ENCODE results near the gene PRR23B.
"Not testable (repeated sequence)": the region's sequence is repeated elsewhere in the genome, so short reads cannot be mapped to it uniquely, and the experiment has no call there.

Gene PRR23B

DNA sequence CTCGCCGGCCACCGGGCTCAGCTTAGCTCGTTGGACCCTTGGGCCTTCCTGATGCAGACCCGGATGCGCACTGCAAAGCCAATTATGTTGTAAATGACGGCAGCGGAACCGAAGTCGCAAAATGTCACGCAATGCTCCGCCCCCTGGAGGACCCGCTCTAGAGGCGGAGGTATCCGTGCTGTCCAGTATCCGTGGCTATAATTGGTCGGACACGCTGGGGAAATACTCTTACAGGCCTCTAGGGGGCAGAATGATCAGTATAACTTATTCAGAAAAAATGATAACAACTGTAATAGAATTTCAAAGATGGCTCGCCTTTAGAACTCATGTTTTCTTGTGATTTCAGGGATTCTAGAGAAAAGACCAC, at the start of gene PRR23B:
Gene PRR23B (minus strand): TSS at position 59 of the 367 bp plus-strand sequence. CDS start 265 bp downstream, outside the sequence.
- no peak for DNase-seq (ENCODE audit: low spot score)

DNA sequence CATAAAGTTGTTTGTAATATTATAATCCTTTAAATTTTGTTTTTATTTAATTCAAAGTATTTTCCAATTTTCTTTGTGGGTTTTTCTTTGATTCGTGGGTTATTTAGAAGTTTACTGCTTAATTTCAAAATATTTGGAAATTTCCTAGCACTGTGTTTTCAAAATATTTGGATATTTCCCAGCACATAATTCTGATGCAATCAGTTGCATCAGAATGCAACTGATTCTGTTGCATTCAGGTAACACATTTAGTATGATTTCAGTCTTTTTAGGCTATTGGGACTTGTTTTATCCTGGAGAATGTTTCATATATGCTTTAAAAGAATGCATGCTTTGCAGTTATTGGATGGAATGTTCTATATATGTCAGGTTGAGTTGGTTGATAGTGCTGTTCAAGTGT, 42.2 kb upstream of the PRR23B start:
- DNase-seq (ENCODE audit: low spot score), result no peak

DNA sequence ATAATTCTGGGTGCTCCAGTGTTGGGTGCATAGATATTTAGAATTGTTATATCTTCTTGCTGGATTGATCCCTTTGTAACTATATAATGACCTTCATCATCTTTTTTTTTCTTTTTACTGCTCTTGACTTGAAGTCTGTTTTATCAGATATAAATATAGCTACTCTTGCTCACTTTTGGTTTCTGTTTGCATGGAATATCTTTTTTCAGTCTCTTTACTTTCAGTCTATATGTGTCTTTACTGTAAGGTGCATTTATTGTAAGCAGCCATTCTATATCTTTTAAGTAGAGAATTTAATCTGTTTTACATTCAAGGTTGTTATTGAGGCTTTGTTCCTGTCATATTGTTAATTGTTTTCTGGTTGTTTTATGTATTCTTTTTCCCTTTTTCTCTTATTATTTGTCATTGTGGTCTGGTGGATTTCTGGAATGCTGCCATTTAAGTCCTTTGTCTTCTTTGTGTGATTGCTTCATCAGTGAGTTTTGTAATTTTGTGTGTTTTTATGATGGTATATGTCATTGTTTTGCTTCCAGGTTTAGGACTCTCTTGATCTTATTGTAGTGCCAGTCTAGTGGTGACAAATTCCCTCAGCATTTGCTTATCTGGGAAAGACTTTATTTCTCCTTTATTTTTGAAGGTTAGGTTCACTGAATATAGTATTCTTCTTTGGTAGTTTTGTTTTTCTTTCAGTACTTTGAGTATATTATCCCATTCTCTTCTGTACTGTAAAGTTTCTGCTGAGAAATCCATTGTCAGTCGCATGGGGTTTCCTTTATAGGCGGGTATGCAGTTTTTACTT, 32.3 kb upstream of the PRR23B start:
- no peak for DNase-seq (ENCODE audit: low spot score)

DNA sequence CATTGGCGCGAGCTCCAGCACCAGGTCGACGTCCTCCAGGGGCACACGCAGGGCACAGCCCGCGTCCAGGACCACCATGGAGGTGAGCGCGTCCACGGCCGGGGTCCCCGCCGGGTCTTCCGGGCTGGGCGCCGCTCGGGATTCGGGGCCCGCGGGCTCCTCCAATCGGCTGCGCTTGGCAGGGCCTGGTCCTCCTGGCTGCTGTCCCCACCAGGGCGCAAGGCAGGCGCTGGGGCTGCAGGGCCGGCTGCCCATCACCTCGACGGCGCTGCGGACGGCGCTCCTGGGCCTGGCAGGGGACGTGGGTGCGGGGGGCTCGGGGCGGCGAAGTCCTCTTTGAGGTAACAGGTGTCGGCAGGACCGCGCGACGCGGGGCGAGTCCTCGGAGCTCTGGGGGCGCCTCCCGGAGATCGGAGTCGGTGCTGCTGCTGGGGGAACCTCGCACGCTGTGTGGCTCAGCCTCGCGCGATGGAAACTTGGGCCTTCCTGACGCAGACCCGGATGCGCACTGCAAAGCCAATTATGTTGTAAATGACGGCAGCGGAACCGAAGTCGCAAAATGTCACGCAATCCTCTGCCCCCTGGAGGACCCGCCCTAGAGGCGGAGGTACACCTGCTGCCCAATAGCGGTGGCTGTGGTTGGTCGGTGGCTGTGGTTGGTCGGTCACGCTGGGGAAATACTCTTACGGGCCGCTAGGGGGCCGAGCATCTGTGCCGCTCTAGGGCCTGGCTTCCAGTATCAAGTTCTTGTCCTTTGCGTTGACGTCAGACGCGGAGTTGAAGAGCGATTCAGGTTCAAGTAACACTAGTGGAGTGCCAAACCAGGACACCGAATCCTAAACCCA, 23.9 kb upstream of the PRR23B start, which contains the start of gene PRR23C:
Gene PRR23C (minus strand): TSS at position 527 of the 845 bp plus-strand sequence. CDS start 272 bp downstream, at position 255.
- peak; percentile 25 for DNase-seq (ENCODE audit: low spot score)

DNA sequence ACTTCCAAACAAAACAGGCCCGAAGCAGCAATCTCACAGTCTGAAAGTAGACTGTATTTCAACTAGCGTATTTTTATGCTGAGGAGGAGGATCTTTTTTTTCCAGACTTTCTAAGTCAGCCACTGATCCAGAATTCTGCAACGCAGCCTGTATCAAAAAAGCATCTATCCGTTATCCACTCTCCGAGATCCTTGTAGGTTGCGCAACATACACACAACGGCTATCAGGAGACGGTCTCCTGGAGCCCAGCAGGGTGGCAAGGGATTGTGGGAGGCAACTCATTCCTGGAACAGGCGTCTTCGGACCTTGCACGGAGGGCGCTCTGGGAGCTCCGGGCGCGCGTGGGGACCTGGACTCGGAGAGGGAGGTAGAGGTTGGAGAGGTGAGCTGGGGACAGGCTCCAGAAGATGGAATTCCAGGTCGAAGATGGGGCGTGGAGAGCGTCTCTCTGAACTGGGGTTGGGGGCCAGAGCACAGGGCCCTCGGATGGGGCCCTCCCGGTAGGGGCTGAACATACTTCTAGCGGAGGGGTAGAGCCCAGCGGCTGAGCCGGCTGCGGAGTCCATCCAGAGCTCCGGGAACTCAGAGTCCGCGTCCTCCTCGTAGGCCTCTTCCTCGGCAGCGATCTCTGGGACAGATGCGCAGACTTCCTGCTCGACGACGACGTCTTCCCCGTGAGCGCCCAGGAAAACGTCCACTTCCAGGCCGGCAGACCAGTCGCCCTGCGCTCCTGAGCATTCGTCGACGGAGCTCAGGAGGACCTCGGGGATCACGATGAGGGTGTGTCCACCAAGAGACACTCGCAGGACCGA, 23.0 kb upstream of the PRR23B start:
- DNase-seq (ENCODE audit: low spot score), result no peak

DNA sequence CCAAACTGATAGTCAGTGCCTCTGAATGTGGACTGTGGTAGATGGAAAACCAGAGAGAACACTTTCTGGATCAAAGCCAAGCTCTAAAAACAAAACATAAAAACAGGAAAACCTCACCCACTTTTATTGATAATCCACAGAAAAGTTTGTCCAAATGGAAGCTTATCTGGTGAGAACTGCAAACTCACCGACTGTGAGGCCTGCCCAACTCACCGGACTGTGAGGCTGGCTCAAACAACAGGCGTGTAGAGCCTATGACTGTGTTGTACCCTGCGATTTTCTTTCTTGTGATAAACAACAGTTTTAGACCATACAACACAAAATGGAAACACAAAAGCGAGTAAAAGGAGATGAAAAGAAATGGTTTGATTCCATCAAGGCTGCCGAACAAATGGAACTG, 16.8 kb upstream of the PRR23B start:
- no peak for DNase-seq (ENCODE audit: low spot score)

DNA sequence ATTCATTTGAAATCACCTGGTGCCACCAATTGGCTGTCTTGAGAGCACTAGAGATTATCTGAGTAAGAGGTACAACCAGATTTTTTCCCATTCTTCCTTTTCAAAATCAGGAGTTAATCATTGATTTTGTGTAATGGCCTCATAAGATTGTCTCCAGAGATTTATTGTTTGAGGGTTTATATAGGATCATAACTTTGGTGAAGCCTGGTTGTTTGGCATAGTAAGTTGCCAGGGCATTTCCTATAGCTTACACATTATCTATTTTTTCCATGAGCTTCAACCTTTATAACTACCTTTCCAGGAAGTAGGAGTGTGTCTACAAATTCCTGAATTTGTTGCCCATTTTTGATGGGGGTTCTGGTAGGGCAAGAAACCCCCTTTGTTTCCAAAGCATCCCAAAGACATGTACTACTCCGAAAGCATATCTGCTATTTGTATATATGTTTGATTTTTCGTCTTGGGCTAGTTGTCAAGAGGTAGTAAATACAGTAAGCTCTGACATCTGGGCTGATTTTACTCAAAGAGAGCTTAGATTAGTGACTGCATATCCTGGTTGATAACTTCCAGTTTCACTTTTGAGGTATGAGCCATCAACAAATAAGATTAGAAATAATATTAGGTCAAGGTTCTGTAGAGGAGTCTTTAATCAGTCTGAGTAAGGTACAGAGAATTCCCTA, 11.7 kb upstream of the PRR23B start:
- no peak for DNase-seq (ENCODE audit: low spot score)

DNA sequence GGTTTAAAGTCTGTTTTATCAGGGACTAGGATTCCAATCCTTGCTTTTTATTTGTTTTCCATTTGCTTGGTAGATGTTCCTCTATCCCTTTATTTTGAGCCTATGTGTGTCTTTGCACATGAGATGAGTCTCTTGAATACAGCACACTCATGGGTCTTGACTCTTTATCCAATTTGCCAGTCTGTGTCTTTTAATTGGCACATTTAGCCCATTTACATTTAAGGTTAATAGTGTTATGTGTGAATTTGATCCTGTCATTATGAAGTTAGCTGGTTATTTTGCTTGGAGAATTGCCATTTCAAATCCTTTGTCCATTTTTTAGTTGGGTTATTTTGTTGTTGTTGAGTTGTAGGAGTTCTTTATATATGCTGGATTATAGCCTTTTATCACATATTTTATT, 9.8 kb upstream of the PRR23B start:
- DNase-seq (ENCODE audit: low spot score), result not testable (repeated sequence)

DNA sequence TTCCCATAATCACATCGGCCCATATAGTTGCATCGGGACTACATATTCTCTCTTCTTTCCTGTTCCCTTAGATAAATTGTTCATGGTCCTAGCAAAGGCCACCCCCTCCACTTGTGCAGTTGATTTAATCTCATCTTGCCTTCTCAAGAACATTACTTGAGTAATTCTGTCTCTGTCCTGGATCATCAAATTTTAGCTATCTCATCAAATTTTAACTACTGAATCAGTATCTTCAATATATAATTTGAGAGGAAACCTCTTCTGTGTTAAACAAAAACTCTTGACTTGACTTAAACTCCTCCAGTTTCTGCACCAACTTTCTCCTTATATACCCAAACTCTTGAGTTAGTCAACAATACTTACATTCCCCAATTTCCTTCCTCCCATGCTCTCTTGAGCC, 4.2 kb upstream of the PRR23B start:
- no peak for DNase-seq (ENCODE audit: low spot score)

DNA sequence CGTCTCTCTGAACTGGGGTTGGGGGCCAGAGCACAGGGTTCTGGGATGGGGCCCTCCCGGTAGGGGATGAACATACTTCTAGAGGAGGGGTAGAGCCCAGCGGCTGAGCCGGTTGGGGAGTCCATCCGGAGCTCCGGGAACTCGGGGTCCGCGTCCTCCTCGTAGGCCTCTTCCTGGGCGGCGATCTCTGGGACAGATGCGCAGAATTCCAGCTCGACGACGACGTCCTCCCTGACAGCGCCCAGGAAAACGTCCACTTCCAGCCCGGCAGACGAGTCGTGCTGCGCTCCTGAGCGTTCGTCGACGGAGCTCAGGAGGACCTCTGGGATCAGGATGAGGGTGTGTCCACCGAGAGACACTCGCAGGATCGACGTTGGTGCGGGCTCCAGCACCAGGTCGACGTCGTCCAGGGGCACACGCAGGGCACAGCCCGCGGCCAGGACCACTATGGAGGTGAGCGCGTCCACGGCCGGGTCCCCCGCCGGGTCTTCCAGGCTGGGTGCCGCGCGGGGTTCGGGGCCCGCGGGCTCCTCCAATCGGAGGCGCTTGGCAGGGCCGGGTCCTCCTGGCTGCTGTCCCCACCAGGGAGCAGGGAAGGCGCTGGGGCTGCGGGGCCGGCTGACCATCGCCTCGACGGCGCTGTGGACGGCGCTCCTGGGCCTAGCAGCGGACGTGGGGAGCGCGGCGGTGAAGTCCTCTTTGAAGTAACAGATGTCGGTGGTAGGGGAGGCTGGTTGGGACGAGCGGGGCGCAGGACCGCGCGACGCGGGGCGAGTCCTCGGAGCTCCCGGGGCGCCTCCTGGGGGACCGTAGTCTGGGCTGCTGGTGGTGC, 474 bp downstream of the PRR23B start:
- DNase-seq (ENCODE audit: low spot score), result no peak

DNA sequence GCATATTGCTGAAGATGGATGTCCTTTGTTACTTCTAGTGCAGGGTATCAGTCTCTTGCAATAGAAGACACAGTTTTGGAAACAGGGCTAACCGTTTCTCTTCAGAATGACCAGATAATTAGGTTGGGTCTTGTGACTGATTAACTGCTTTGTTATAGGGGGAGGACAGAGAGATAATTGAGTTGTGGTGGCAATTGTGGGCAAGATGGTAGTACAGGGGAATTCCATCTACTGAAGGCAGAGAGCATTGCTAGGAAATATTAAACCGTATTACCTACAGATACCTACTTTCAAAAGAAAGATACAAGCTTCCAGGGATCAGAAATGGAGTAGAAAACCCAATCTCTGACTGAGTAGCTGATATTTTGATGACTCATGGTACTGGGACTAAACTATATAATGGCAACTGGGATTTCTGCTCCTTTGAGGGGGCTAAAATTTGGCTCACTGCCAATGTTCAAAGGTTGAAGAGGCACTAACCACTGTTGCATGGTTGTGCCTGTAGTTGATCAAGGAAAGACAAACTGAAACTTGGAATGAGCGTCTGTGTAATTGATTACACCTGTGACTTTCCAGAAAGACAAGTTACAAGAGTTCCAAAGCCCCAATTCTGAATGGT, 4.2 kb downstream of the PRR23B start:
- no peak for DNase-seq (ENCODE audit: low spot score)

DNA sequence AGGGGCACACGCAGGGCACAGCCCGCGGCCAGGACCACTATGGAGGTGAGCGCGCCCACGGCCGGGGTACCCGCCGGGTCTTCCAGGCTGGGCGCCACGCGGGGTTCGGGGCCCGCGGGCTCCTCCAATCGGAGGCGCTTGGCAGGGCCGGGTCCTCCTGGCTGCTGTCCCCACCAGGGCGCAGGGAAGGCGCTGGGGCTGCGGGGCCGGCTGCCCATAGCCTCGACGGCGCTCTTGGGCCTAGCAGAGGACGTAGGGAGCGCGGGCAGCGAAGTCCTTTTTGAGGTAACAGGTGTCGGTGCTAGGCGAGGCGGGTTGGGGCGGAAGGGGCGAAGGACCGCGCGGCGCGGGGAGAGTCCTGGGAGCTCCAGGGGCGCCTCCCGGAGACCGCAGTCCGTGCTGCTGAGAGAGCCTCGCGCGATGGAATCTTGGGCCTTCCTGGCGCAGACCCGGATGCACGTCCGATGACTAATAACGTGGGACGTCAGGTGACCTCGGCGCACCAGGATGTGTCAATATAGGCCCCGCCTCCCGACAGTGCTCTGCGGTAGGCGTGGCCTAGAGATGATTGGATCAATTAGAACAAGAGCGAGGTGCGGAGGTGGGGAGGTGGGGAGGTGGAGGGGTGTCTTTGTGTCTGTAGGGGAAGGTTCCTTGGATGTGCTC, 14.5 kb downstream of the PRR23B start, which contains the start of gene PRR23A:
Gene PRR23A (minus strand): TSS at position 218 of the 666 bp plus-strand sequence. CDS start 0 bp downstream, at position 218.
- no peak for DNase-seq (ENCODE audit: low spot score)

DNA sequence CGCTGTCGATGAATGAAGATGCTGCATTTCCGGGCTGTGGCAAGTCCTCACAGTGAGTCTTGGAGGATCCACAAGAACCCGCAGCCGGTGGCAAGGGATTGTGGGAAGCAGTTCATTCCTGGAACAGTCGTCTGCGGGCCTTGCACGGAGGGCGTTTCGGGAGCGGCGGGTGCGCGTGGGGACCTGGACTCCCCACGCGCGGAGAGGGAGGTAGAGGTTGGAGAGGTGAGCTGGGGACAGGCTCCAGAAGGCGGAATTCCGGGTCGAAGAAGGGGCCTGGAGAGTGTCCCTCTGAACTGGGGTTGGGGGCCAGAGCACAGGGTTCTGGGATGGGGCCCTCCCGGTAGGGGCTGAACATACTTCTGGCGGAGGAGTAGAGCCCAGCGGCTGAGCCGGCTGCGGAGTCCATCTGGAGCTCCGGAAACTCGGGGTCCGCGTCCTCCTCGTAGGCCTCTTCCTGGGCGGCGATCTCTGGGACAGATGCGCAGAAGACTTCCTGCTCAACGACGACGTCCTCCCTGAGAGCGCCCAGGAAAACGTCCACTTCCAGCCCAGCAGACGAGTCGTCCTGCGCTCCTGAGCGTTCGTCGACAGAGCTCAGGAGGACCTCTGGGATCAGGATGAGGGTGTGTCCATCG, 15.3 kb downstream of the PRR23B start:
- DNase-seq (ENCODE audit: low spot score), result no peak

DNA sequence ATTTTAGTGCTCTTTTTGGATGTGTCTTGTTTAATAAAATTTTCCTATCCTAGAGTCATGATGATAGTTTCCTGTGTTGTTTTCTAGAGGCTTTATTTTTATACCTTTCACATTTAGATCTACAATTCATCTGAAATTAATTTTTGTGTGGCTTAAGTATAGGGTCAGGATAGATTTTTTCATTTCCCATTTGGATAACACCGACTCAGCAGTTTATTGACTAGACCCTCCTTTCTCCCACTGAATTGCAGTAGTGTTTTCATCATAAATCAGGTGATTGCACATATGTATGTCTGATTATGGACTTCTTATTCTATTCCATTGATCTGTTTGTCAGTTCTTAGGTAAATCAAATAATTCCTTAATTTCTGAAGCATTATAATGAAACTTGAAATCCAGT, 25.0 kb downstream of the PRR23B start:
- no peak for DNase-seq (ENCODE audit: low spot score)

DNA sequence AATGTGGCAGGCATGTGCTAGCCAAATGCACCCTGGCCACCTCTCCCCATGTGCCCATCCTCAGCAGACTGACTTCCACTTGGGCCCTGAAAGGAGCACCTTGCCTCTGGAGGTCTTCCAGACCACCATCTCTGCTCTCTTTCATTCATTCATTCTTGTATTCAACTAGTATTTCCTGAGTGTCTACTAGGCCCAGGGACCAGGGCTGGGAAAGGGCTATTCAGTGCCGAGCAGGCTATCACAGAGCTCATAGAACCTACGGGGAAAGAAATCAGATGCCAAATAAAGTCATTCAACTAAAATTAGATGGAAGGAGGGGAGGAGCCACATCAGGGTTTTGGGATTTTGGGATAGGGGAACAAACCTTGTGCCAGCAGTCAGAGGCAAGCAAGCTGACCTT, 33.5 kb downstream of the PRR23B start:
- no peak for DNase-seq (ENCODE audit: low spot score)

DNA sequence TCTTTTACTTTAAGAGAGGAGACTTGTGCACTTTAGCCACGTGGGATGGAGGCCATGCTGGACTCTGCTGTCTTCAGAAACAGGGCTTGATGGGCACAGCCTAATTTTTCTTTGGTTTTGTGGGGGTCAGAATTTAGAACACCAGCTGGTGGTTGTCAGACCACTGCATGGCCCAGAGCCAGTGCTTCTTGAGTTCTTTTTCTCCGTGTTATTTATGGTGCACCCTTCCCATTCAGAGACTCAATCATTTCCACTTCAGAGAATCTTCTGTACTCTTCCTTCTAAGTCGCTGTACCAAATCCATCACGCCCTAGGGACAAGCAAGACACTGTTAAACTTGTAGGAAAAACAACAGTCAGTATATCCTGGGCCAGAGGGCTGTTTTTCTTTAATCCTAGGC, 34.8 kb downstream of the PRR23B start:
- no peak for DNase-seq (ENCODE audit: low spot score)

DNA sequence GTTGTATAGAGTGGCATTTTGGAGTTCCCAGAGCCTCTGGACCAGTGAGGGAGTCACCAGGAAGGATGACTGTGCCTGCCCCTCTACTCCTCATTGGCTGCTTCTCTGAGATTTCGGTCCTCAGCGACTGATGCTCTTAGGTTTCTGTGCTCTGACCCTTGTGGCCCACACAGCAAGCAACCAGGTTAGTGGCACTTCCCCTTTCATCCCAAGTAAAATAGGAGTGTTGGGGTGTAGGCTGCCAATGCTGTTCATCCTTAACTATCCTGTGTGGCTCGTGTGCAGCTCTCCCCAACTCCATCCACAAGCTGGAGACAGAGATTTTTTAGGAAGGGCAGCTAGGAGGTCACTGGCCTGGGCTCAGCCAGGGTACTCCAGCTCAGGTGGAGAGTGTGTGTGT, 35.9 kb downstream of the PRR23B start:
- DNase-seq (ENCODE audit: low spot score), result no peak

DNA sequence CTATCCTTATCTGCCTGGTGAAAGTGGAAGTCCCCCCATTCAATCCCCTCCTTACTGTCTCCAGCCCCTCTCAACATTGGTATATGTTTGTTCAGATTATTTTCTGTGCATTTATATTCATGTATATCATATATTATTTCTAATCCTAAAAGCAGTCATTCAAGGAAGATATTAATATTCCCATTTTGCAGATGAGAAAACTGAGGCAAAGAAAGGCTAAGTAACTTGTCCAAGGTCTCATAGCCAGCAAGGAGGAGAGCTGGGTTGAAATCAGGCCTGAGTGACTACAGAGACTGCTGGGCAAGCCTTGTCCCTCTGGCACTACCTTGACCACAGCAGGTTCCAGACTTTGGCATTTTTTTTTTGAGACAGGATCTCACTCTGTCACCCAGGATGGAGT, 44.7 kb downstream of the PRR23B start:
- DNase-seq (ENCODE audit: low spot score), result no peak

DNA sequence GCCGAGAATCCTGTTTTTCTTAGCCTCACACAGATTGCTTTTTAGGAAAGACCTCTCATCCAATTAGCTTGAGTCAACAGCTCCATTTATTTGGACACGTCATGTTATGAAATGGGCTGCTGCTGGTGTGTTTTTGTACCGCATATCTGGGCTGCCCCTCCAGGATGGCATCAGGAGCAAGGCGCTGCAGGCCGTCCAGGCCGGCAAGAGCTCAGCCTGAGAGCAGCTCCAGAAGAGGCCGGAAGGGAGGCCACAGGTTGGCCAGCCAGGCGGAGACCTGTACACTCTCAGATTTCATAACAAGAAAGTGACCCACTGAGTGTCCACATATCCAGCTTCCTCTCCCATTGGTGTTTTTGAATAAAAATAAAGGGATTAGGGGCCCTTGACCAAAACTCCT, 45.4 kb downstream of the PRR23B start:
- DNase-seq (ENCODE audit: low spot score), result no peak

All from HuH-7.5 (cell line).